Motor neuron (in vitro differentiated cells): Measurements from ENCODE around the gene HJURP. TPM values are rescaled to one million over a fixed set of nuclear protein-coding genes. Genes with fewer than 3 reads are reported as not detected.

Experiments used
- ATAC-seq, 8 experiments: fragments of 200-7000 bp; cut with Tn5 transposase; replicated peaks in 6 of 8; 2 replicates each; pipeline ENCODE4 v1.8.0; 2021; ENCODE audit warnings: mild to moderate bottlenecking in 8 of 8, moderate library complexity in 8 of 8
- H3K27ac ChIP-seq, 2 donors: fragments of 250-450 bp; sonication (Bioruptor Pico); 2 replicates each; pipeline ENCODE4 v1.9.0; 2021; ENCODE audit warnings: antibody characterized with exemption in 2 of 2, mild to moderate bottlenecking in 2 of 2, moderate library complexity in 1 of 2
- H3K4me1 ChIP-seq, 2 donors: fragments of 250-450 bp; sonication (Bioruptor Pico); replicated peaks in 1 of 2; 2 replicates each; pipeline ENCODE4 v1.6.1; 2021; ENCODE audit warnings: antibody characterized with exemption in 2 of 2, mild to moderate bottlenecking in 2 of 2, moderate library complexity in 1 of 2
- H3K4me3 ChIP-seq, 5 donors: fragments of 250-450 bp; sonication (Bioruptor Pico); 2 replicates each; pipeline ENCODE4 v1.9.0; 2021; ENCODE audit warnings: antibody characterized with exemption in 5 of 5, mild to moderate bottlenecking in 5 of 5, moderate library complexity in 4 of 5
- whole genome bisulfite sequencing, 10 experiments: fragments of 450-650 bp; shearing (Covaris generic); methylation state at CpG; one replicate each; pipeline ENCODE4 v1.0.0; 2022; 5-methylcytosine and 5-hydroxymethylcytosine counted together
- in situ Hi-C, 9 experiments: fragments of 400-800 bp; cut with MboI; loops; one replicate each; pipeline ENCODE4 v1.15.0; 2021; ENCODE audit warnings: low sequenced_read_pairs in 9 of 9, low pct_unique_long_range_greater_than_20kb in 2 of 9; ENCODE audit not compliant: unreplicated experiment in 9 of 9
- total RNA-seq, 8 experiments: library from RNA; unstranded; fragments of 300-600 nt; gene quantifications; 2 replicates each; pipeline versions ENCODE4 v1.2.3 to v1.2.4, GENCODE V29; 2022

The HJURP gene
- total RNA-seq, 8 experiments from 2014 or later: 0.71 to 27.9 (median 2.4) TPM

DNA sequence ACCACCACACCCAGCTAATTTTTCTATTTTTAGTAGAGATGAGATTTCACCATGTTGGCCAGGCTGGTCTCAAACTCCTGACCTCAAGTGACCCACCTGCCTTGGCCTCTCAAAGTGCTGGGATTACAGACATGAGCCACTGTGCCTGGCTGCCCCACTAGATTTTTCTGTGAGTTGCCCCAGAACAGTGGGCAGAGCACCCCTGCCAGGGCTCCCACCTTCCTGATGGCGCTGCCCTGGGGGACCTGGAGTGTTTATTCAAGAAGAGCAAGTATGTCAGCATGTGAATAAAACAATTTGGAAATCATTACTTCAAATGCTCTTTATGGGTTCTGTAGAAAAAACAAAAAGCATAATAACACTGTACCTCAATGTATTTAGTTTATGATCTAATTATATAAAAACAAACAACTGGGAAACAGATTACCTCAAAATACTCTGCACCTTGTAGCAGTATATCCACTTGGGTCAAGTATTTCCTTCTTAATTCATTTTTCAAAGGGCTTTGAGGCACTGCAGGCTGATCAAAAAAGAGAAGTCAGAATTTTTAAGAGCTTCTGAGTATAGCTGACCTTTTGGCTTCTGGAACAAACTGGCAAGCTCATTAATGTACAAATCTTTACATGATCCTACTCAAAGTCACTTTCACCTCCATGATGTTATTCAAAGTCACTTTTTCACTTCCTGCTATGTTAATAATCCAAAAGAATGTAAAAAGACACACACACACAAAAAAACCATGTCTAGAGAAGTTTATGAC, 8.9 kb downstream of the HJURP start:
- in situ Hi-C loops: no loop called here
- H3K4me1 ChIP-seq: no peaks in the 10 kb centered on the region
- no peak overlapping the region for H3K27ac ChIP-seq
- no peak for ATAC-seq
- H3K4me3 ChIP-seq: no peak overlapping the region
- 83 to 100% (median 100%) methylated on average over 1 of the region's 1 CpG; no CpG with 5 or more reads in 5 of the 10 experiments for WGBS, 10 experiments

DNA sequence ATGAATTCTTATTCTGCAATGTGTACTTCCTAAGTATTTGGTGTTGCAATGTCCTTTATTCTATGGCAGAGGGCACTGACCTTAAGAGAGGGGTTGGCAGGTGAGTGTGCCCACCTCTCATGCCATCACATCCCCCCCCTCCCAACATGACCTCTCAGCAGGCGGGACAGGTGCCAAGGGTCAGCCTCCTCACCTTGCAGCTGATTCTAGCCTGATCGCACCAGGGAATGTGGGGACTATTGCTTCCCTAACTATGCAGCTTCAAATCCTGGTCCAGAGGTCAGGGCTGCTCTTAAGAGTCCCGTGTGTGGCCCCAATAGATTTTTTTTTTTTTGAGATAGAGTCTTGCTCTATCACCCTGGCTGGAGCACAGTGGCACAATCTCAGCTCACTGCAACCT, 9.5 kb downstream of the HJURP start:
- no peaks in the 10 kb centered on the region for H3K4me1 ChIP-seq
- no peak for ATAC-seq
- WGBS, 10 experiments: 80 to 100% (median 93%) methylated on average over 1 to 3 of the region's 3 CpGs; no CpG with 5 or more reads in 6 of the 10 experiments
- in situ Hi-C loops: no loop called here
- H3K4me3 ChIP-seq: no peak overlapping the region
- H3K27ac ChIP-seq: no peak overlapping the region

GRCh38 chr2:233844064-233844807, 10.1 kb downstream of the HJURP start:
- H3K4me1 ChIP-seq: no peaks in the 10 kb centered on the region
- WGBS, 10 experiments: 80 to 100% (median 88%) methylated on average over 1 to 12 of the region's 19 CpGs; no CpG with 5 or more reads in 2 of the 10 experiments
- in situ Hi-C loops: no loop called here
- H3K27ac ChIP-seq: no peak overlapping the region
- ATAC-seq: no peak
- no peak overlapping the region for H3K4me3 ChIP-seq

DNA sequence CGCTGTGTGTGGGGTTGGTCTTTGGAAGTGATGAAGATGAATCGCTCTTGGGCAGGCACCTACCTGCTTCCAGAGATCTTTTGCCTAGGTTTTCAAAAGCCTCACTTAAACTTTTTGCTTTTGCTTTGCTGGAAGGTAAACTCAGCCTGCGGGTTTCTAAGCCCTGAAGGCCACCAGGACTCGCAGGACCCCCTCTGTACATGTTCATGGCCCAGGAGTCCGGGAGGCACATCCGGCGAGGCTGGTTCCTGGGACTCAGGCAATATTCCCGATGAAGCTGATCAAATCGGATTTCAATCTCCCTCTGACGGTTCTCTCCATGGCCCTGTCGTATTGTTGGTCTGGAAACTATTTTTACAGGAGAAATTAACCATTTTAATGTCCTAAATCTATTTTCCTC, 13.2 kb downstream of the HJURP start:
- Histone ChIP-seq H3K4me1 (no peaks in the 10 kb centered on the region), H3K27ac (no peak overlapping the region), H3K4me3 (no peak overlapping the region)
- ATAC-seq: no peak
- in situ Hi-C loops: no loop called here
- 80 to 100% (median 97%) methylated on average over 1 to 10 of the region's 11 CpGs; no CpG with 5 or more reads in 1 of the 10 experiments for WGBS, 10 experiments

GRCh38 chr2:233840520-233840919, 13.8 kb downstream of the HJURP start:
- in situ Hi-C loops: no loop called here
- Histone ChIP-seq H3K4me3 (no peak overlapping the region), H3K27ac (no peak overlapping the region), H3K4me1 (no peaks in the 10 kb centered on the region)
- ATAC-seq: no peak
- 80 to 100% (median 93%) methylated on average over 1 to 6 of the region's 9 CpGs; no CpG with 5 or more reads in 6 of the 10 experiments for WGBS, 10 experiments

DNA sequence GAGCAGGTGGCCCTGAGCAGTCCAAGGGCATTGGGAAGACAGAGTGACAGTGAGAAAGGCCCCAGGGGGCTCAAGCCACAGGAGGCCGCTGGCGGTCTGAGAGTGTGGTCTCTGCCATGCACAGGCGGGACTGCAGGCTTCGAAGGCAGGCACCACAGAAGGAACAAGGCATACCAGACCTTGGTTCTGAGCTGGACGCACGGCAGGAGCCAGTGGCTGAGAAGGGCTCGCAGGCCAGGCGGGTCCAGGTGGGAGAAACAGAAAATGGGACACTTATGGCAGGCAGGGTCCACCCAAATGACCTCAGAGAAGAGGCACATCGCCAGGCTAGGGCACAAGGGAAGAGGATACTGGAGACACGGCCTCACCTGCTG, 14.9 kb downstream of the HJURP start:
- 60 to 100% (median 96%) methylated on average over 1 to 2 of the region's 10 CpGs; no CpG with 5 or more reads in 6 of the 10 experiments for WGBS, 10 experiments
- Histone ChIP-seq H3K4me1 (no peaks in the 10 kb centered on the region), H3K27ac (no peak overlapping the region), H3K4me3 (no peak overlapping the region)
- in situ Hi-C loops: no loop called here
- peak in 1 of 8 experiments; percentile 19 for ATAC-seq

DNA sequence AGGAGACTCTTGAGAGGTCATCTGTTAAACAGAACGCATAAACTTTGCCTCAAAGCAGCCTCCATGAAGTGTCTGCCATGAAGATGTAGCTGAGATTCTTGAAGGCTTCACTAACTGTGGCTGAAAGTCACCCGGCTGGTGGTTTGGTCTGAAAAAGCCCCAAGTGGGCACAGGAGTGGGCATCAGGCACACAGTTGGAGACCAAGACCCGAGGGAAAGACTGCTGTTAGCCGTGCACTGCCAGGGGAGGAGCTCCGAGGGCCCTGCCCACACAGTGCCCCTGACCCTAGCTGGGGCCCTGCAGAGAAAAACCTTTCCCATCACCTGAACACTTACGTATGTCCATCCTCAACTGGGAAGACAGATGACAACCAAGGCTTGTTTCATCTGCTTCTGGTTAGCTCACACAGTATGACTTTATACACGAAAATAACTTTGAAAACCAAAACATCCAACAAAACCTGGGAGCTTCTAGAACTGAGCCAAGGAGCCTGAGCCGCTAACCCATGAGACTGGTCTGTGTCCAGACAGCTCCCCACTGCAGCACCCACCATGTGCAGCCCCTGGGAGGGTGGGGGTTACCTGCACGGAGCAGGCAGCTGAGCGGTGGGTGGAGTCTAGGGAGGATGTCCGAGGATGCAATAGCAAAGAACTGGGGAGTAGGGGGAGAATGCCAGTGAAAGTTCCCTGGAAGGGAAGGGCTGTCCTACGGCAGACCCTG, 15.4 kb downstream of the HJURP start:
- H3K27ac ChIP-seq: no peak overlapping the region
- H3K4me1 ChIP-seq: no peaks in the 10 kb centered on the region
- H3K4me3 ChIP-seq: no peak overlapping the region
- in situ Hi-C loops: no loop called here
- 40 to 100% (median 87%) methylated on average over 1 to 5 of the region's 12 CpGs; no CpG with 5 or more reads in 4 of the 10 experiments for WGBS, 10 experiments
- peak in 1 of 8 experiments; percentile 18 for ATAC-seq

GRCh38 chr2:233838251-233838650, 16.1 kb downstream of the HJURP start:
- Histone ChIP-seq H3K27ac (no peak overlapping the region), H3K4me1 (peaks cover 0 to under 1% of the 10 kb centered on the region in 2 donors), H3K4me3 (no peak overlapping the region)
- ATAC-seq: no peak
- in situ Hi-C loops: no loop called here
- WGBS, 10 experiments: 57 to 100% (median 79%) methylated on average over 1 to 7 of the region's 7 CpGs; no CpG with 5 or more reads in 2 of the 10 experiments

DNA sequence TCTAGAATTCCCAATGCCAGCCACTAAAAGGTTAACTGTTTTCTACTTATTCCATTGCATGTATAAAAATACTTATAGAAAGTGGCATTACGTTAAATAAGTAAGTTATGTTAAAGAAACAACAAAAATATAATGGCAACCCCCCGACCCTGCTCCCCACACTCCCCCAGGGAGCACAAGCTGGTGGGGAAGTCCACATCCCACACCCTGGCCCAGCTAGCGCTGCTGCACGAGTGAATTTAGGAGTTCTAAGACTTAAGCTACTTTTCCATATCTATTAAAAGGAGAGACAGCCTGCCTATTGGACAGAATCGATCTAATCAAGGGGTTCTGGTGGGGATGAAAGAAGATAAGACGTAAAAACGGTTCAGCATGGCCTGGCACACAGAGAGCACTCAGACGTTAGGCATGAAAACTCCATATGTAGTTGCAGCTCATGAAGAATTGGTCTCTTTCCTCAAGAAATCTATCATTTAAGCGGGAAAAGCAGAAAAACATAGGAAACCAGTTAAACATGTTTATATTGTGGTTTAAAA, 16.6 kb downstream of the HJURP start:
- 71 to 100% (median 95%) methylated on average over 1 to 7 of the region's 9 CpGs; no CpG with 5 or more reads in 4 of the 10 experiments for WGBS, 10 experiments
- ATAC-seq: no peak
- Histone ChIP-seq H3K27ac (no peak overlapping the region), H3K4me1 (peaks cover 0 to 3% of the 10 kb centered on the region in 2 donors), H3K4me3 (no peak overlapping the region)
- in situ Hi-C loops: no loop called here

DNA sequence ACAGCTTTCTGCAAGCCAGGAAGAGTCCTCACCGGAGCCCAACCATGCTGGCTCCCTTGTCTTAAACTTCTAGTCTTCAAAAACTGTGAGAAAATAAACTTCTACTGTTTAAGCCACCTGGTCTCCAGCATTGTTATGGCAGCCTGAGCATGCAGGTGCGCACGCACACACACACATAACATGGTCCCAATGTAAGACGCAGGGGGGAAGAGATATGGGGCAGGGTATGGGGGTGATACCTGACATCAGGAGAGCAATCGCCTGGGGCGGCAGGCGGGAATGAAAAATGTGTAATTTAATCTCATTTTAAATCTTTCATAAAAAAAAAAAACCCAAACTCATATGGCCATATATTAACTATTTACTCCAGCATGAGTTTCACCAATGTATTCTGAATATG, 18.0 kb downstream of the HJURP start:
- no peak for ATAC-seq
- WGBS, 10 experiments: 80 to 100% (median 99%) methylated on average over 1 to 4 of the region's 7 CpGs; no CpG with 5 or more reads in 4 of the 10 experiments
- Histone ChIP-seq H3K4me3 (no peak overlapping the region), H3K27ac (no peak overlapping the region), H3K4me1 (peaks cover 0 to 6% of the 10 kb centered on the region in 2 donors)
- in situ Hi-C loops: no loop called here

DNA sequence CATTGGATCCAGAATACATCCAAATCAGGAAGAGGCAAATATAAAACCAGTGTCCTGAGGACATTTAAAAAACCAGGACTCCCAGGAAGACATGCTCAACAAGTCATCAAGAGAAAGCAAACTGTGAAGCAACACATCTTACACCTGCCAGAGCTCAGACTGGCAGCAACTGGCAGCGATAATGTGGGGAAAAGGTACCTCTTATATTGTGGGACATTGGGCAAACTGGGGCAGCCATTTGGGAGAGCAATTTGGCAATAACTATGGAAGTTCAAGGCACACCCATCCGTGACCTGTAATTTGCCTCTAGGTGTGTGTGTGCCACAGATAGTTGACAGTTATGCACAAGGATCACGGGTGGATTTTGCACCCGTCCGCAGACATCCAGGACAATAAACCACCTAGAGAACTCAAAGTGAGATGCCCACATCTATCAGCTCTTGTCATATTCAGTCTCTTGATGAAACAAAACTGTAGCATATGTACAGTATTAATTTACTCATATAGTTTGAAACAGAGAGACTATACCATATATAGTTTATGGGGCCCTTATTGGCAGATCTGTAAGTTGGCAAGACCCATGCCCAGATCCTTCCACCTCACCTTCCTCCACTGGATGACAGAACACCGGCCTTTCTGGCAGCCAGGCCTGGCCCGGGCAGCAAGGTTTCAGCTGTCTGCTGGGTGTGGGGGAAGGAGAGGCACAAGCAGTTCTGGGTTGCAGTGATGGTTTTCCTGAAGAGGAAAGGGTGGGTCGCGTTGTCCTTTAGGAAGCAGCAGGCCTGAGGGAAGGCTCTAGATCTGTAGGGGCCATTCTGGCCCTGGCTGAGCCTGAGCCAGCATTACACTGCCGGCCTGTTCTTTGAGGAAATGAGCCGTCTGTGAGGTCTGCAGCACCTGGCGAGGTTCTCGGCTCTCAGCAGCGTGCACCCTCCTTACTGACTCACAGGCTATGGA, 18.8 kb downstream of the HJURP start:
- in situ Hi-C loops: no loop called here
- no peak for ATAC-seq
- WGBS, 10 experiments: 71 to 100% (median 100%) methylated on average over 1 to 9 of the region's 14 CpGs; no CpG with 5 or more reads in 1 of the 10 experiments
- no peak overlapping the region for H3K27ac ChIP-seq
- no peak overlapping the region for H3K4me3 ChIP-seq
- H3K4me1 ChIP-seq: peaks cover 0 to 6% of the 10 kb centered on the region in 2 donors

DNA sequence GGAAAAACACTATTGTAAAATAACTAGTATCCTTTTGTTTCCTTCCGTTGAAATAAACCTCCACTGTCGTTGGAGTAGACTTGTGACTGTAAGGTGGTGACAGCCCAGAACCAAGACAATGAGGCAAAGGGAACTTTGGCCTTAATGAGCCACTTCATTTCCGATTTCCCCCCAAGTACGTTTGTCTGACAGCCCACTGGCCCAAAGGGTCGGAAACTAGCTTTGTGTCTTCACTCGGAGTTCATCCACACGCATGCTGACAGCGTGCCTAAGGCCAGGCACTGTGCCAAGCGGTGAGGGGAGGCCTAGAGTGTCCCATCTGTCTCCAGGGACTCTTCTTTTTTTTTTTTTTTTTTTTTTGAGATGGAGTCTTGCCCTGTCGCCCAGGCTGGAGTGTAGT, 21.0 kb downstream of the HJURP start:
- Histone ChIP-seq H3K4me3 (no peak overlapping the region), H3K4me1 (peaks cover 0 to 6% of the 10 kb centered on the region in 2 donors), H3K27ac (no peak overlapping the region)
- in situ Hi-C loops: no loop called here
- ATAC-seq: peak in 1 of 8 experiments; percentile 29
- WGBS, 10 experiments: 38 to 89% (median 78%) methylated on average over 2 to 6 of the region's 10 CpGs; no CpG with 5 or more reads in 2 of the 10 experiments
